AG04449 (cell line): Measurements from ENCODE around the gene OTOGL.

Experiments
- CTCF ChIA-PET: fragments of 350-600 bp; formaldehyde crosslinking; extraction: SDS; loops from one replicate; lab custom pipeline; 2021; ENCODE audit warnings: antibody characterized with exemption; lab: Yijun Ruan, JAX
- POLR2A ChIA-PET: fragments of 400-600, 350-600 bp; formaldehyde crosslinking; extraction: SDS; loops from one replicate; lab custom pipeline; 2020; ENCODE audit warnings: antibody characterized with exemption, inconsistent platforms; lab: Yijun Ruan, JAX
- DNase-seq: peaks from one replicate; pipeline ENCODE4 v3.0.0-alpha.2; 2010; ENCODE audit warnings: low read depth, low spot score
- H3K4me3 ChIP-seq: 2 replicates; pipeline ENCODE4 v1.5.1; 2011; ENCODE audit warnings: low read depth, mild to moderate bottlenecking, control low read depth, low read length
- TF ChIP-seq, protein P1 (sequence below): IDR thresholded peaks from one replicate; pipeline ENCODE4 v1.5.1; 2011; ENCODE audit warnings: mild to moderate bottlenecking, moderate library complexity, low read length, control low read depth, inconsistent platforms; ENCODE audit not compliant: insufficient read depth; ENCODE audit errors: missing control alignments

The OTOGL gene

GRCh38 chr12:80313209-80313608 lies 213.9 kb downstream of the OTOGL start:
- H3K4me3 ChIP-seq: no peak overlapping the region
- no peak for DNase-seq
- ChIA-PET POLR2A (no interaction called here), CTCF (interaction anchor here (0.6 to 2.7 kb wide), 19 partner anchors 9 to 945 kb away, joined by 3 to 12 read pairs (median 4); no protein-coding TSS in a partner anchor)
- TF ChIP-seq, protein P1, sequence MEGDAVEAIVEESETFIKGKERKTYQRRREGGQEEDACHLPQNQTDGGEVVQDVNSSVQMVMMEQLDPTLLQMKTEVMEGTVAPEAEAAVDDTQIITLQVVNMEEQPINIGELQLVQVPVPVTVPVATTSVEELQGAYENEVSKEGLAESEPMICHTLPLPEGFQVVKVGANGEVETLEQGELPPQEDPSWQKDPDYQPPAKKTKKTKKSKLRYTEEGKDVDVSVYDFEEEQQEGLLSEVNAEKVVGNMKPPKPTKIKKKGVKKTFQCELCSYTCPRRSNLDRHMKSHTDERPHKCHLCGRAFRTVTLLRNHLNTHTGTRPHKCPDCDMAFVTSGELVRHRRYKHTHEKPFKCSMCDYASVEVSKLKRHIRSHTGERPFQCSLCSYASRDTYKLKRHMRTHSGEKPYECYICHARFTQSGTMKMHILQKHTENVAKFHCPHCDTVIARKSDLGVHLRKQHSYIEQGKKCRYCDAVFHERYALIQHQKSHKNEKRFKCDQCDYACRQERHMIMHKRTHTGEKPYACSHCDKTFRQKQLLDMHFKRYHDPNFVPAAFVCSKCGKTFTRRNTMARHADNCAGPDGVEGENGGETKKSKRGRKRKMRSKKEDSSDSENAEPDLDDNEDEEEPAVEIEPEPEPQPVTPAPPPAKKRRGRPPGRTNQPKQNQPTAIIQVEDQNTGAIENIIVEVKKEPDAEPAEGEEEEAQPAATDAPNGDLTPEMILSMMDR: no peak

DNA sequence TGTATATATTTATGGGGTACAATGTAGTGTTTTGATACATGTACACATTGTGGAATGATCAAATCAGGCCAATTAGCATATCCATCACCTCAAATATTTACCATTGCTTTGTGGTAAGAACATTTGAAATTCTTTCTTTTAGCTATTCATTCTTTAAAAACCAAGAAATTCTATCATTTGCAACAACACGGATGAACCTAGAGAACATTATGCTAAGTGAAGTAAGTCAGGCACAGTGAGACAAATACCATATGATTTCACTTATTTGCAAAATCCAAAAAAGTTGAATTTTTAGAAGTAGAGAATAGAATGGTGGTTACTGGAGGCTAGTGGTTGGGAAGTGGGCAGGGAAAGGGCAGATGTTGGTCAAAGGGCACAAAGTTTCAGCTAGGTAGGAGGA lies 215.4 kb downstream of the OTOGL start:
- POLR2A ChIA-PET: no interaction called here
- CTCF ChIA-PET: interaction anchor here (0.8 to 2.7 kb wide), 6 partner anchors 14 to 811 kb away, joined by 3 to 12 read pairs (median 4); no protein-coding TSS in a partner anchor
- no peak for DNase-seq

DNA sequence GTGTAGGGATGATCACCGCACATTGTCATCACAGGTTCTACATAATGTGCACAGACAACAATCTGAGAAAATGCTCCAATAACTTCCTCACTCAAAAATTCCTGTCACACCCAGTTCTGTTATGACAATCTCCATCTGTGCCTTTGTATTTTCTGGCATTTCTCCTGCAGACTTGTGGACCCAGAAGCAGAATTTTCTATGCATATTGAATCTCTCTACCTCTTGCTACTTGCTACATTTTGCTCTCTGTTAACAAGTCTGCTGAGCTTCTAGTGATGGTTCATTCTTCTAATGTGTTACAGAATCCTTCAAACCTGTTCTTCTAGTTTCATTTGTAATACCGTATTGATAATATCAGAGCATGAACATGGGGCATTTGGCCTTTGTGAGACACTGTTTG lies 216.9 kb downstream of the OTOGL start:
- TF ChIP-seq, protein P1: no peak
- ChIA-PET POLR2A (no interaction called here), CTCF (interaction anchor here (1.3 kb wide), 1 partner anchor 47 kb away, joined by 3 read pairs; no protein-coding TSS in a partner anchor)
- no peak overlapping the region for H3K4me3 ChIP-seq
- DNase-seq: no peak

More for the DNA sequence above, 215.4 kb downstream of the OTOGL start:
- TF ChIP-seq, protein P1: no peak
- no peak overlapping the region for H3K4me3 ChIP-seq

DNA sequence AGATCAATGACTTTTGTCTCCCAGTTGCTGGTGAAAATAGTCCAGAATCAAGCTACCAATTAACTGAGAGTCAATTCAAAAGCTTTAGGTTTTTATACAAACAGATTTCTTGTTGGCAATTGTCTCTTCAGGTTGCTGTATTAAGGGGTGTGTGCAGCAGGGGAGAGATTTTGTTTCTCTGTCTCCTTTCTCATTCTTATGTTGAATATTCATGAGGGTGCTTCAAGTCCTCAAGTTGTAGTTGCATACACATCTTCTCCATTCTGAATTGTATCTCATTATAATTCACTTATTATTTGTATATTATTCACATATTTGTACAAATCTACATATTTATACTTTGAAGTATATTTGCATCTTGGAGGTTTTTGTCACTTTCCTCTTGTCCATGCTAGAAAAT lies 218.0 kb downstream of the OTOGL start:
- DNase-seq: no peak
- TF ChIP-seq, protein P1: no peak
- no peak overlapping the region for H3K4me3 ChIP-seq
- ChIA-PET CTCF (interaction anchor here (1.3 to 1.6 kb wide), 2 partner anchors 48 to 812 kb away, joined by 3 to 4 read pairs; no protein-coding TSS in a partner anchor), POLR2A (no interaction called here)

DNA sequence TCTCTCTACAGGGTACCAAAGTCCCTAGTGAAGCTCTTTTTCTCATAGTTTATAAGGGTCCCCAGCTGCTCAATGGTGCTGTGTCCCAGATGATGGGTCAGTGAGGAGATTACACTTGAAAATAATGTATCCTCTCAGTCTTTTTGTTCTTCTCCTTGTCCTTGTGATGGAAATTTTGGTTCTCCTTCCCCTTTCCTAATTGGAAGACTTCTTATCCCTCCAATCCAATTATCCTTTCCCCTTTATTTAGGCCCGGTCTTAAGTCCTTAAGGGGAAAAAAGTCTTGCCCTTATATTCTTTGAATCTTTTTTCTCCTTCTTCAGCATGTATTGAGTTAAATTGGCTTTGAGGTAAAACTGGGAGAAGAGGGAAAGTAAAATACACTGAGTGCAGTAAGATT lies 218.6 kb downstream of the OTOGL start:
- TF ChIP-seq, protein P1: no peak
- POLR2A ChIA-PET: no interaction called here
- DNase-seq: no peak
- H3K4me3 ChIP-seq: no peak overlapping the region
- CTCF ChIA-PET: interaction anchor here (1.6 kb wide), 1 partner anchor 811 kb away, joined by 4 read pairs; no protein-coding TSS in a partner anchor

GRCh38 chr12:80320121-80320678 lies 220.9 kb downstream of the OTOGL start:
- no peak for DNase-seq
- POLR2A ChIA-PET: no interaction called here
- CTCF ChIA-PET: interaction anchor here (1.2 to 1.5 kb wide), 3 partner anchors 125 to 938 kb away, joined by 3 to 5 read pairs (median 3); no protein-coding TSS in a partner anchor
- TF ChIP-seq, protein P1: no peak
- no peak overlapping the region for H3K4me3 ChIP-seq
